SW 1271 (cell line): ENCODE measurements around the gene RHOB.

ENCODE experiments used
- DNase-seq, 2 experiments: peaks; one replicate each; lab custom pipeline; 2025; lab: John Stamatoyannopoulos, UW

The RHOB gene

GRCh38 chr2:20438334-20439192 lies 8.3 kb upstream of the RHOB start:
- DNase-seq, result no peak

GRCh38 chr2:20439193-20439475 lies 7.7 kb upstream of the RHOB start:
- no peak for DNase-seq

DNA sequence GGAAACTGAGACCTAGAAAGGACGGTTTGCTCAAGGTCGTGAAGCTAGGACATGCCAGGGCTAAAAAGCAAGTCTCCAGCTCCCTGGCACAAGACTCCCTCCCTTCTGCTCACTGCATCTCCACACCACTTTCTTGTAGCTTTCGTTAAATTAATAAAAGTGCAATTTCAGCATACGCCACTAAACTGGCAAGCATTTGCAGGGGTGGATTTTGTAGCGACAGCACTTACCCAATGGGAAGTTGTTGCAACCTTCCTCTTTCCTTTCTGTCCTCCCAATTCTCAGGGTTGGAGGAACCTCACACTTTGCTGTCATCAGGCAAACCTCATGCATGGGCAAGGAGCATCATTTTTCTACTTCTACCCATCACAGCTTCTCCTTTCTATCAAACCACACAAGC lies 7.4 kb upstream of the RHOB start:
- DNase-seq, result no peak

DNA sequence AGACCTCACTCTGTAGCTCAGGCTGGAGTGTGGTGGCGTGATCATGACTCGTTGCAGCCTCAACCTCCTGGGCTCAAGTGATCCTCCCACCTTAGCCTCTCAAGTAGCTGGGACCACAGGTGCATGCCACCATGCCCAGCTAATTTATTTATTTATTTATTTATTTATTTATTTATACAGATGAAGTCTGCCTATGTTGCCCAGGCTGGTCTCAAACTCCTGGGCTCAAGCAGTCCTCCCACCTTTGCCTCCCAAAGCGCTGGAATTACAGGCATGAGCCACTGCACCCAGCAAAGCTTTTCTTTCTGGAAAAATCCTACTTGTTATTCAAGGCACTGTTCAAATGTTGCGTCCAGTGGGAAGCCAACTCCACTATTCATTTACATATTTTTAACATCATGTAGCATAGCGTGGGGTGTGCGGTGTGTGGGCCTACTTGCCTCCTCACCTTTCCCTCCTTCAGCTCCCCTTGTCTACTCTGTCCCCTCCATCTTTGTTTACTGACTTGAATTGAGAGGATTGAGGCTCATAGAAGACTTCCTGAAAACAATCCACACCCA lies 6.8 kb upstream of the RHOB start:
- no peak for DNase-seq

DNA sequence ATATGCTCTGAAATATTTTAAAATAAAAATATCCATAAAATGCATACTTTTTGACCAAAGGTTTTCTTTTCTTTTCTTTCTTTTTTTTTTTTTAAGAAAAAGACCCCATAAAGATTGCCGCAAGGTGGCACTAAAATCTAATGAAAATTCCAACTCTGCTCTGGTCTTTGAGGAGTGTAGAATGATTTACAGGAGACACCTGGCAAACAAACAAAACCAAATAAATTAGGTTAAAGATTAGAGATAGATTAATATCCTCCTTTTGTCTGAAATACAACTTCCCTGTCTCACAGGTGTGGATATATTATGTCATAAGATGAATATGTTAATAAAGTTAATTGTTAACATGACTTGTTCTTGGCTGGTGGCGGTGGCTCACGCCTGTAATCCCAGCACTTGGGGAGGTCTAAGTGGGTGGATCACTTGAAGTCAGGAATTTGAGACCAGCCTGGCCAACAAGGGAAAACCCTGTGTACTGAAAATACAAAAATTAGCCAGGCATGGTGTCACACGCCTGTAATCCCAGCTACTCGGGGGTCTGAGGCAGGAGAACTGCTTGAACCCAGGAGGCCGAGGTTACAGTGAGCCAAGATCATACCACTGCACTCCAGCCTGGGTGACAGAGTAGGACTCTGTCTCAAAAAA lies 3.5 kb upstream of the RHOB start:
- DNase-seq, result peak; percentile 35 to 76

DNA sequence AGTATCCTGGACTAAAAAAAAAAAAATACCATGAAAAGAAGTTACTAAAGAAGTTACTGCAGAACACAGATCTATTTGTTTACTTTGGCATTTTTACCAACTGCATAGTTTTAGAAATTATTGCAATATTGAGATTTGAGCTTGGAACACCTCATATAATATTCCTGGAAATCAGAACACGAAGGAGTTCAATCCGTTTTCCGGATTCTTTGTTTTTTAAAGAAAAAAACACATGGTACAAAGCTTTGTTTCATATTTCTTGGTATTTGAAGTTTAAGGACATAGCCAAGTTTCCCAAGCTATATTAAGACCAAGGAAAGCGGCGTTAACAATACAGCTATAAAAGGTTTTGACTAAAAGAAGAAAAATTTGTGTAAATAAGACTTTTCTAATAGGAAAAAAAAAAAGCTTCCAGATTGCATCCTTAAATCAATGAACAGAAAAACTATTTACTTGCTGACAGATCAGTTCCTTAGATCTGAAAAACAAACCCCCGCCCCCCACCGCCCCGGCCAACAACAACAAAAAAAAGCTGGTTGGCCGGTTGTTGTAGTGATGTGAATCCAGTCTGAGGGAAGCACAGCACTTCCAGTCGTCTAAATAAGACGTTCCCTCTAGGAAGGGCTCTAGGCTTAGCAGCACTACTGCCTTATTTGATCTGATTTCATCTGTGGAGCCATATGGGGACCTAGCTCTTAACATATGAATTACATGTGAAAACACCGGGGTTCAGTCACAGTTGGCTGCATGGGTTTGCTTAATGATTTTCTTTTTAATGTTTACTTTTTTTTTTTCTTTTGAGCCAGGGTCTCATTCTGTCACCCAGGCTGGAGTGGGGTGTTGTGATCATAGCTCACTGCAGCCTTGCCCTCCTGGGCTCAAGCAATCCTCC lies 2.5 kb upstream of the RHOB start:
- no peak for DNase-seq

GRCh38 chr2:20444993-20445910 lies 1.6 kb upstream of the RHOB start:
- no peak for DNase-seq

GRCh38 chr2:20446255-20446916 lies 488 bp upstream of the RHOB start:
- DNase-seq, result no peak

- peak; percentile 17 to 48 for DNase-seq
Measured at GRCh38 chr2:20447437-20448245, 767 bp downstream of the RHOB start.

DNA sequence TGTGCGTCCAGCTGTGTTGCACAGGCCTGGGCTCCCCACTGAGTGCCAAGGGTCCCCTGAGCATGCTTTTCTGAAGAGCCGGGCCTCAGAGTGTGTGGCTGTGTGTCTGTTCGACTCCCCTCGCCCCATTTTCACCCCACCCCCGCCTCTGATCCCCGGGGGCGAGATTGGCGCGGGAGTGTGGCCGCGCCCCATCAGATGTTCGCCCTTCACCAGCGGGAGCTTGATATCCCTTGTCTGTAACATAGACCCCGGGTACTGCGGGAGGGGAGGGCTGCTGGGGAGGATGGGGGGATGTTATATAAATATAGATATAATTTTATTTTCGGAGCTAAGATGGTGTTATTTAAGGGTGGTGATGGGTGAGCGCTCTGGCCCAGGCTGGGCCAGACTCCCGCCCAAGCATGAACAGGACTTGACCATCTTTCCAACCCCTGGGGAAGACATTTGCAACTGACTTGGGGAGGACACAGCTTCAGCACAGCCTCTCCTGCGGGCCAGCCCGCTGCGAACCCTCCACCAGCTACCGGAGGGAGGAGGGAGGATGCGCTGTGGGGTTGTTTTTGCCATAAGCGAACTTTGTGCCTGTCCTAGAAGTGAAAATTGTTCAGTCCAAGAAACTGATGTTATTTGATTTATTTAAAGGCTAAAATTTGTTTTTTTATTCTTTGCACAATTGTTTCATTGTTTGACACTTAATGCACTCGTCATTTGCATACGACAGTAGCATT lies 1.5 kb downstream of the RHOB start:
- DNase-seq, result no peak

DNA sequence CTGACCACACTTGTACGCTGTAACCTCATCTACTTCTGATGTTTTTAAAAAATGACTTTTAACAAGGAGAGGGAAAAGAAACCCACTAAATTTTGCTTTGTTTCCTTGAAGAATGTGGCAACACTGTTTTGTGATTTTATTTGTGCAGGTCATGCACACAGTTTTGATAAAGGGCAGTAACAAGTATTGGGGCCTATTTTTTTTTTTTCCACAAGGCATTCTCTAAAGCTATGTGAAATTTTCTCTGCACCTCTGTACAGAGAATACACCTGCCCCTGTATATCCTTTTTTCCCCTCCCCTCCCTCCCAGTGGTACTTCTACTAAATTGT lies 2.1 kb downstream of the RHOB start:
- no peak for DNase-seq

- no peak for DNase-seq
Measured at GRCh38 chr2:20449501-20450200, 2.8 kb downstream of the RHOB start.

DNA sequence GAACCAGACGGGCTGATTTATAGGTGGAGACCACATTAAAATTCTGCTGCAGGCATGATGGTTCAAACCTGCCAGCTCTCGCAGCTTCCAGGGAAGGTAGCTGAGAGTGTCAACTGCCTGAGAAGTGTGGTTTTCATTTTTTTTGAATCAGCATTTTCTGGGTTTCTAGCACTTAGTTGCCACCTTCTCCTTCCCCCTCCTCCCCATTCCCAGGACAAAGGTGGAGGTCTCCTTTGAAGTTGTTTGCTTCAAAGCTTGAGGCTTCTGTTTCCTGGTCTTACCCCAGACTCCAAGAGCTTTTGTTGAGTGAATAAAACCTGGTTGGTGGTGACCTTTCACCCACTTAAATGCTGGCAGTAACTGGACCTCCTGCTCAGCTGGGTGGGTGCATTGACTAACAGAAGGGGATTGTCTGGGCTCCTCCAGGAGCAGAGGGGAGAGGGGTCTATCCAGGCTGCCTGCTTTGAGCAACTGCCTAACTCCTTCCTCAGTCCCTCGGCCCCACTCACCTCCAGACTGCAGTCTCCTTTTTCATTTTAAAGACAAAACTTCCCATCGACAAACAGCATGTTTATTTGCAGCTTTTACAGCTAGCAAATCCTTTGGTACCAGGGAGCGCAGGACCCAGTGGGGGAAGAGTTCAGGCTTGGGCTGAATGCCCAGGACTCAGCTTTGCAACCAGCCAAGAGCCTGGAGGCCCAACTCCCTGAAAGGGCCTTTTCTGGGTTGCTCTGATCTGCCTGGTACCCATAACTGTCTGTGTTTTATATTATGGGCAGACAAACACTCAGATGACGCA lies 3.5 kb downstream of the RHOB start:
- no peak for DNase-seq

DNA sequence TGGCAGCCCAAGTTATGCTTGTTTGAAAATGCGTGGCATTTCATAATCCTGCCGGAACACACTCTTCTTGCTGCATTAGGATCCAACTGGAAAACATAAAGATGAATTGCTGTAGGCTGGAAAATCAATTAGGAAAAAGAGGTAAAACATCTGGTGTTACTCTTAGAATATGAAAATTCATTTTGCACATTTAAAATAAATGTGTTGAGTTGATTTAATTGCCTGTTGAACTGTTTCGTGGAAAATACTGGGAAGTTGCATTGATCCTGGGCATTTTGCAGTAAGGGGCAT lies 4.1 kb downstream of the RHOB start:
- DNase-seq, result no peak

DNA sequence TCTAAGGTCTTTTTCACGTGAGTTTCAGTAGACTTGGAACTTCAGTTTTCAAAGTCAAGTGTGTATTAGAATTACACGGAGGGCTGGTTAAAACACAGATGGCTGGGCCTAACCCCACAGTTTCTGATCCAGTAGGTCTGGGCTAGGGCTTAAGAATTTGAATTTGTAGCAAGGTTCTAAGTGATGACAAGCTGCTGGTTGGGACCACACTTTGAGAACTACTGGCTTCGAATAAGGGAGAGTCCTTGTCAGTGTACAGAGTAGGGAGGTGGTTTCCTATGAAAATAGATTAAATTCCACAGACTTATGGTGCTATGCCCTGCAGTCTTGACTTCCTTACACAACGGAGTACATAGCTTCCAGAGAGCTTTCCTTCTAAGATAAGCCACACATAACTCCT lies 4.5 kb downstream of the RHOB start:
- DNase-seq, result no peak

DNA sequence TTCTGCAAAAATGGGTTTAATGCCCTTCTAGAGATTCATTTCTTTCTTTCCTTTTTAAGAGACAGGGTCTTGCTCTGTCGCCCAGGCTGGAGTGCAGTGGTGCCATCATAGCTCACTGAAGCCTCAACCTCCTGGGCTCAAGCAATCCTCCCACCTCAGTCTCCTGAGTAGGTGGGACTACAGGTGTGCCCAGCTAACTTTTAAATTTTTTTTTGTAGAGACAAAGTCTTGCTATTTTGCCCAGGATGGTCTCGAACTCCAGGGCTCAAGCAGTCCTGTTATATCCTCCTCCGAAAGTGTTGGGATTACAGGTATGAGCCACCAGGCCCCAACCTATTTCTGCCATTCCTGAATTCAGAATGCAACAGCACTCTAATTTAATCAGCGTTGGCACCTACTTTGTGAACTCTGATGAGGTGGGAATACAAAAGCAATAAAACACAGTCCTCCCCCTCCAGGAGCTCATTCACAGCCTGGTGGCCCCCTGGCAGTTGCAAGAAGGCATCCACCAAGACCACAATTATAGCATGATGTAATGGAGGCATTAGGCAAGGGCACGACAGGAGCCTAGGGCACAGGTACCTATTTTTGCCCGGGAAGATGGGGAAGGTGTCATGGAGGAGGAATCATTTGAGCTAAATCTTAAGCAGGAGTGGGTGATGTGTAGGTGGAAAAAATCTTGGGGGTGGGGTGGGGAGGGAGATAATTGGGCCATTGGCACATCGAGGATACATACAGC lies 5.1 kb downstream of the RHOB start:
- DNase-seq, result no peak

- peak in 1 of 2 experiments; percentile 23 for DNase-seq
Measured at GRCh38 chr2:20452551-20452950, 5.7 kb downstream of the RHOB start.

GRCh38 chr2:20453087-20453486 lies 6.2 kb downstream of the RHOB start:
- DNase-seq, result no peak
